ENCODE data around the gene CREBL2.
A peak's percentile ranks its signal among the peaks of the same experiment; 100 is the strongest.

CREBL2 gene

DNA sequence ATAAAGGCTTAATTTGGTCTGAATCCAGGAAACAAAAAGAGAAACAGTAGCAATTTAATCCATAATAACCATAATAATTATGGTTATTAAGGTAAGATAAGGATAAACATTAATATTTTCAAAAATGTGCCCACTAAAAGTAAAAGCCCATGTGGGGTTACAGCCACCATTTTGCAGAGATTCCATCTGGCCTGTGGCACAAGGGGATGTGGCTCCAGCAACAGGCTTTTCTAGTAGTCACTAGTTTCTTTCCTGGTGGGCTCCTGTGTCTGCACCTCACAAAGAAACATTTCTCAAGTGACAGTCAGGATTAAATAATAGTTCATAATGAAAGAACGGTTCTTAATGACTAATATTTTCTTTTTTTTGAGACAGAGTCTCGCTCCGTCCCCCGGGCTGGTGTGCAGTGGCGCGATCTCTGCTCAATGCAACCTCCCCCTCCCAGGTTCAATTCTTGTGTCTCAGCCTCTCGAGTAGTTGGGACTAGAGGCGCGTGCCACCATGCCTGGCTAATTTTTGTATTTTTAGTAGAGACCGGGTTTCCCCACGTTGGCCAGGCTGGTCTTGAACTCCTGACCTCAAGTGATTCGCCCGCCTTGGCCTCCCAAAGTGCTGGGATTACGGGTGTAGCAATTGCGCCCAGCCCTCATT is 52.1 kb downstream of the CREBL2 start:
- no peaks in the 10 kb centered on the region for H3K4me1 Mint-ChIP-seq (ENCODE audit: low read depth)
- no peak overlapping the region for H3K4me3 Mint-ChIP-seq
- no peaks in the 10 kb centered on the region for H3K27me3 Mint-ChIP-seq (ENCODE audit: low read depth)

DNA sequence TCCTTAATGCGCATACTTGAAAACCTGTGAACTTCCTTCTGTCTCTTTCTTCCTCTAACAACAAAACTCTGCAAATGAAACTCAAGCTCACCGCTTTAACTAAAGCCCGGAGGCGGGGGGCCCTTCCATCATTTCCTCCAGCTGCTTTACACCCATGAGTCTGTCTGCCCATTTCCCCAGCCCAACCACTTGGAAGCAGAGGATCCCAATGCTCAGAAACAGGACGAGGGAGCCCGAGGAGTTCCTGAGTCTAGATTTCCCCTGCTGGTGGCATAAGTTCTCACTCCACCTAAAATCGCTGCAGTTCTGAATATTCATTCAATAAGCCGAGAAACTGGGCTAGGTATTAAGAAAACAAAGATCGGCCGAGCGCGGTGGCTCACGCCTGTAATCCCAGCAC is 53.5 kb downstream of the CREBL2 start:
- H3K36me3 Mint-ChIP-seq (ENCODE audit: low read depth) = peaks cover 4% of the 10 kb centered on the region
- H3K27ac Mint-ChIP-seq = no peak overlapping the region
- no peaks in the 10 kb centered on the region for H3K9me3 Mint-ChIP-seq
- H3K4me3 Mint-ChIP-seq = no peak overlapping the region
- no peaks in the 10 kb centered on the region for H3K27me3 Mint-ChIP-seq (ENCODE audit: low read depth)
- H3K4me1 Mint-ChIP-seq (ENCODE audit: low read depth) = peaks cover 3% of the 10 kb centered on the region

More for the DNA sequence above, 52.1 kb downstream of the CREBL2 start:
- Mint-ChIP-seq H3K27ac (no peak overlapping the region), H3K9me3 (no peaks in the 10 kb centered on the region), H3K36me3 (ENCODE audit: low read depth) (peaks cover 4% of the 10 kb centered on the region)

DNA sequence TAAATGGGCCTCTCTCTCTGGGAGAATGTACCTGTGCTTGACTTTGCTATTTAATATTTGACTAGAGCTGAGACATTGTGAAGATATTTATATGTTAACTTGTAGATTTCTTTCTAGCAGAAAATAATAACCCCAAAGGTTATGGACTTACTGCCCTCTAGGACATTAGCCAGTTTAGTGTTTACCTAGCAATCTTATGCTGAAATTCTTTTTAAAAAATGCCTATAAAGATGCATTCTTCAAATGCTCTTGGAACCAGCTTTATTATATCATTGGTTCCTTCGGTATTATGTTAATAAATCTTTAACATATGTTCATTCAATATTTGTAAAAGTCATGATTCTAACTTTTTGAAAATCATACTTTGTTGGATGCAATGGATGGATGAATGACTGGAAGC is 56.3 kb downstream of the CREBL2 start:
- Mint-ChIP-seq H3K27me3 (ENCODE audit: low read depth) (no peaks in the 10 kb centered on the region), H3K36me3 (ENCODE audit: low read depth) (no peaks in the 10 kb centered on the region), H3K4me1 (ENCODE audit: low read depth) (peaks cover 14% of the 10 kb centered on the region), H3K4me3 (no peak overlapping the region), H3K27ac (no peak overlapping the region), H3K9me3 (no peaks in the 10 kb centered on the region)

DNA sequence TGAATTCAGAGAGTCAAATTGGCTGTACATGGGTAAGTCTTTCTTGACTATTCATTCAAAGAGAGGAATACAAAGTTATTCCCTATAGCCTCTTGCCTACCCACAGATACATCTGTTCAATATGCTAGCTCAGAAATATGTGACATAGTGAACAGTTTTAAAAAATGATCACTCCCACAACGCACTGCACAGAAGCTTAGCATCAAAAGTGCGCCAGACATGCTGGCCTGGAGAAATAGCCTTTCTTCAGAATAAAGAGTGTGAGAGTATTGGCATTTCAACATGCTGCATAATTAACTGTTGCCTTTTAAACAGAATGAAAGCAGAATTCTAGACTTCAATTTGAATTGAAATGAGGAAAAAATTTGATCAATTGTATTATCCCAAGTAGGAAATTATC is 57.3 kb downstream of the CREBL2 start:
- H3K9me3 Mint-ChIP-seq = no peaks in the 10 kb centered on the region
- H3K36me3 Mint-ChIP-seq (ENCODE audit: low read depth) = peaks cover 2% of the 10 kb centered on the region
- H3K4me1 Mint-ChIP-seq (ENCODE audit: low read depth) = peaks cover 20% of the 10 kb centered on the region
- H3K27ac Mint-ChIP-seq = no peak overlapping the region
- no peak overlapping the region for H3K4me3 Mint-ChIP-seq
- no peaks in the 10 kb centered on the region for H3K27me3 Mint-ChIP-seq (ENCODE audit: low read depth)

DNA sequence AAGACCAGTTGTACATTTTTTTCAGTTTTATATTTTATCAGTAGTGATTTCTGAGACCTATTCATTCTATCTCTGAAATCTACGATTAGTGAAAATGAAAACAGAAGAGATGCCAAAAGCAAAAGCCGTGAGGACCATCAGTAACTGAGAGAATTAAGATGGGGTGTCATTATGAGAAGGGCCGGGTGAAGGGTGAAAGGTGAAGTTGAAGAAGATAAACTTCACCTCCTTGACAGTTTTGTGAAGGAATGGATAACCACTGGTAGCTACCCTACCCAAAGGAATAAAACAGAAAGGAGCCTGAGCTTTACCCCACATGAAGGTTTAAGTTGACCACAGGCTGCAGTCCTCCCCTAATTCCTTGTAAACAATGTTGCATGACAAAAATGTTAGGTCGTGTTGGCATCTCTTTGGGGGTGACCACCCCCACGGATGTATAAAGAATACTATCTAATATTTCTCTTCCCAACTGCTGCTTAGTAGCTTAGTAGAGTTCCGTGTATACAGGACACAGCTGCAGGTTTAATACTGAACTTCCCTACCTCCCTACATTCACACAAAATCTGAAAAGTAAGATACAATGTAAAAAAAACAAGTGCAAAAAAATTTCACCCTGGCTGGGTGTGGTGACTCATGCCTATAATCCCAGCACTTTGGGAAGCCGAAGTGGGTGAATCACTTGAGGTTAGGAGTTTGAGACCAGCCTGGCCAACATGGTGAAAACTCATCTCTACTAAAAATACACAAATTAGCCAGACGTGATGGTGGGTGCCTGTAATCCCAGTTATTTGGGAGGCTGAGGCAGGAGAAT is 60.4 kb downstream of the CREBL2 start:
- no peak overlapping the region for H3K27ac Mint-ChIP-seq
- no peaks in the 10 kb centered on the region for H3K9me3 Mint-ChIP-seq
- no peak overlapping the region for H3K4me3 Mint-ChIP-seq
- H3K4me1 Mint-ChIP-seq (ENCODE audit: low read depth) = peaks cover 25% of the 10 kb centered on the region
- H3K27me3 Mint-ChIP-seq (ENCODE audit: low read depth) = no peaks in the 10 kb centered on the region
- H3K36me3 Mint-ChIP-seq (ENCODE audit: low read depth) = peaks cover 2% of the 10 kb centered on the region

DNA sequence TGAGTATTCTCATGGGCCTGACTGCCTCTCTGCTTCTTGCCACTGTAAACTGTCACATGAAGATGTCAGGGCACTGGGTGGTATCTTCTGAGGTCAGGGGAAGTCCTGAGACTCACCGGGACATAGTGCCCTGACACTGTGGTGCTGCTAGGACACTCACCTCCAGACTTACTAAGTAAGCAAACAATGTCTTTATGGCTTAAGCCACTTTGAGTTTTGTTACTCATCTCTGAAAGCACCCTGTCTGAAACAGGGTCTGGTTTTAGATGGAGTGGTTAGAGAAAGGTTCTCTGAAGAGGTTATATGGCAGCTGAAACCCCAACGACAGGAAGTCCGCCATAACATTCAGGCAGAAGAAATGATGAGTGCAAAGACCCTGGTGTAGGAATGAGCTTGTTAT is 61.6 kb downstream of the CREBL2 start:
- H3K27me3 Mint-ChIP-seq (ENCODE audit: low read depth) = no peaks in the 10 kb centered on the region
- peaks cover 2% of the 10 kb centered on the region for H3K36me3 Mint-ChIP-seq (ENCODE audit: low read depth)
- H3K9me3 Mint-ChIP-seq = no peaks in the 10 kb centered on the region
- H3K4me3 Mint-ChIP-seq = no peak overlapping the region
- peak overlapping the region; percentile 50 for H3K27ac Mint-ChIP-seq
- peaks cover 25% of the 10 kb centered on the region for H3K4me1 Mint-ChIP-seq (ENCODE audit: low read depth)

DNA sequence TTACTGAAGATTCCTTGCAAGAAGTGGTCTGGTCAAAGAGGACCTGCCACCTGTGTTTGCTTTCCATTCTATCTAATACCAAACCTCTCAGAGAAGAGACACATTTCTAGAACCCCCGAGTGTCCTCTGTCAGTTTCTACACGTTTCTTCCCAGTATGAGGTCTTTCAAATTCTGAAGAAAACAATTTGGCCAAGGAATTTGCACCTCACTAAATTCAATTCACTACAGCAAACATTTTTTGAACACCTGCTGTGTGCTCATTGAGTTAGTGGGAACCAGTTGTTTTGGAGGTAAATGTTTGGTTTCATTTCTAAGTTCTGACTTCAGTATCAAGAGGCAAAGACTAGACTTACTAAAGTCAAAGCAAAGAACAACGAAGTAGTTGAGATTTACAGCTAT is 64.9 kb downstream of the CREBL2 start:
- Mint-ChIP-seq H3K27ac (no peak overlapping the region), H3K4me1 (ENCODE audit: low read depth) (peaks cover 21% of the 10 kb centered on the region)

DNA sequence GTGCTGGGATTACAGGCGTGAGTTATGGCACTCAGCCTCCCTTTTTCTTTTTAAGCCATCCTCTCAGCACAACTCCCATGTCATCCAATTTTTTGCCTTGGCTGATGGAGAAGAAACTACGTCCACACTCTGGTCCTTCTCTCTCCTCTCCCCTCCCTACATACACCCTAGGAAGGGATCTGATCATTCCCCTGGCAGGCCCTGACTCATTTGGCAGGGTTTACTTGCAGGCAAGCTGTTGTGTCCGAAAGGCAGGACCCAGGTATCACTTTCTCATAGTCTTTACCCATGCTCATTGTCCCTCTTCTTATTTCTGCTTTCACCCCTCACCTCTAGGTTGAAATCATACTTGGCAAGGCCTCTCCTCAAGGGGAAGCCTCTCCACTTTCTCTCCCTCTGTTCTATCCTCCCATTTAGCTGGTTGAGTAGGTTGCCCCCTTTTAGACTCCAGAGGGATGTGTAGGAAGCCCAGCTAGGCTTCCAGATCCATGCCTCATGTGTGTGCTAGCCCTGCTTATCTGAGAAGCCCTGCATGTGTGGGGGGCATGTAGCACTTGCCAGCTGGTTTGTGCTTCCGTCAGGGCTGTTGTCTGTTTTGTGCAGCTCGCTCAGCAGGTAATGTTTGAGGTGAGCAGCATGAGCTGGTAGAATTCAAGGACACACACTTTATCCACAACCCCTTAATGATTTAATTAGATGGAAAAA is 69.5 kb downstream of the CREBL2 start:
- no peaks in the 10 kb centered on the region for H3K9me3 Mint-ChIP-seq
- no peaks in the 10 kb centered on the region for H3K27me3 Mint-ChIP-seq (ENCODE audit: low read depth)
- H3K4me1 Mint-ChIP-seq (ENCODE audit: low read depth) = peaks cover 3% of the 10 kb centered on the region
- H3K4me3 Mint-ChIP-seq = no peak overlapping the region
- H3K27ac Mint-ChIP-seq = no peak overlapping the region
- H3K36me3 Mint-ChIP-seq (ENCODE audit: low read depth) = peaks cover 7% of the 10 kb centered on the region

More for the DNA sequence above, 64.9 kb downstream of the CREBL2 start:
- Mint-ChIP-seq H3K36me3 (ENCODE audit: low read depth) (peaks cover 2% of the 10 kb centered on the region), H3K9me3 (no peaks in the 10 kb centered on the region), H3K4me3 (no peak overlapping the region), H3K27me3 (ENCODE audit: low read depth) (no peaks in the 10 kb centered on the region)

DNA sequence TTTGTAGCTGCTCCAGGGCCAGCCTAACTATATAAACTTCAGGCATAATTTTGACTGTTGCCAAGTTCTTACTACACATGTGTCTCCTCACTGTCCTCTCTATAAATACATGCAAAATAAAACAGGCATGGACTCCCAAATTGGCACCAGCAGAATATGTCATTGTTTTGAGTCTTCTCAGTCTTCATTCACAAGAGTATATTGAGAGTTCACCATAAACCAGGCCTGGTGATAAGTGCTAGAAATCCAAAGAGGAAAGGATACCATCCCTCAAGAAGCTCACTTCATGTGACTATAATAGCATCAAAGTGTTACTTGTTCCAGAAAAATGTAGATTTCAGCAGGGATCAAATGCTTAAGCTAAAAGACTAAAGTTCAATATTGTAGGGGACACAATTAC is 70.6 kb downstream of the CREBL2 start:
- Mint-ChIP-seq H3K9me3 (no peaks in the 10 kb centered on the region), H3K36me3 (ENCODE audit: low read depth) (peaks cover 8% of the 10 kb centered on the region), H3K27ac (no peak overlapping the region), H3K27me3 (ENCODE audit: low read depth) (no peaks in the 10 kb centered on the region), H3K4me1 (ENCODE audit: low read depth) (no peaks in the 10 kb centered on the region), H3K4me3 (no peak overlapping the region)

DNA sequence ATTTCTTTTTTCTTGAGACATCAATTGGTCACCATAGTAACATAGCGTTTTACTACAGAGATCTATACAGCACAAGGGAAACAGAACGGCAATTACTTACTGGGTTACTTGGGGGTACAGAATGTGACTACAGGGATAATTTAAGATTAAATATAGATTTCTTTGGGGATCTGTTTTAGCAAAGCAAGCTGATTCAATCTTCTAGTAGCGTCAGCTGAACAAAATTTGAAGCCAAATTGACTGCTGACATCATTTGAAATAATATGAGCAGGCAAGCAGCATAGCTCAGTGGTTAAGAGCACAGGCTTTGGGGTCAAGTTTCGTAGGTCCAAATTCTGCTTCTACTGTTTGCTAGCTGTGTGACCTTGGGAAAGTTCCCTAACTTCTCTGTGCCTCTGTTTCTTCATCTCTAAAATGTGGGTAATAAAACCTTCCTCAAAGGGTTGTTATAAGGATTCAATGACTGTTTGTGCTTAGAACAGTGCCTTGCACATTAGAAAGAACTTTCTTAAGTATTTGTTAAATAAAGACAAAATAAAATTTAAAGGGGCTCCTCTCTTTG is 71.5 kb downstream of the CREBL2 start:
- no peaks in the 10 kb centered on the region for H3K4me1 Mint-ChIP-seq (ENCODE audit: low read depth)
- H3K4me3 Mint-ChIP-seq = no peak overlapping the region
- H3K36me3 Mint-ChIP-seq (ENCODE audit: low read depth) = peaks cover 12% of the 10 kb centered on the region
- no peak overlapping the region for H3K27ac Mint-ChIP-seq
- H3K27me3 Mint-ChIP-seq (ENCODE audit: low read depth) = no peaks in the 10 kb centered on the region
- no peaks in the 10 kb centered on the region for H3K9me3 Mint-ChIP-seq

DNA sequence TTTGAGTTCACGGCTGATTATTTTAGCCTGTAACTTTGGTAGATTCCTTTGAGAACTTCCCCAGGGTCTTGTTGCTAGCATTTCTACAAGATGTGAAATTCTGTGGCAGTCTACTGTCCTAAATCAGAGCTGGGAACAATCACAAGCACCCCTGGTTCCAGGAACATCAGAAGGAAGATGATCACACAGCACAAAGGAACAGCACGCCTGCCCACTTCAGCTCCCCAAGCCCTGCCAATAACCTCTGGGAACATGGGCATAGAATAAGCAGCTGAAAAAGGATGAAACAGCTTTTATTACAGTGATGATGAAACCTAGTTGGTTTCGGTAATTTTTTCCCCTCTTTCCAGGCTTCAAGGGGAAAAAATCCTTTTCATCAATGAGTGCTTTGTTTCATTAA is 72.0 kb downstream of the CREBL2 start:
- H3K27me3 Mint-ChIP-seq (ENCODE audit: low read depth) = no peaks in the 10 kb centered on the region
- peaks cover 15% of the 10 kb centered on the region for H3K36me3 Mint-ChIP-seq (ENCODE audit: low read depth)
- H3K4me3 Mint-ChIP-seq = no peak overlapping the region
- no peaks in the 10 kb centered on the region for H3K4me1 Mint-ChIP-seq (ENCODE audit: low read depth)
- H3K9me3 Mint-ChIP-seq = no peaks in the 10 kb centered on the region
- no peak overlapping the region for H3K27ac Mint-ChIP-seq

DNA sequence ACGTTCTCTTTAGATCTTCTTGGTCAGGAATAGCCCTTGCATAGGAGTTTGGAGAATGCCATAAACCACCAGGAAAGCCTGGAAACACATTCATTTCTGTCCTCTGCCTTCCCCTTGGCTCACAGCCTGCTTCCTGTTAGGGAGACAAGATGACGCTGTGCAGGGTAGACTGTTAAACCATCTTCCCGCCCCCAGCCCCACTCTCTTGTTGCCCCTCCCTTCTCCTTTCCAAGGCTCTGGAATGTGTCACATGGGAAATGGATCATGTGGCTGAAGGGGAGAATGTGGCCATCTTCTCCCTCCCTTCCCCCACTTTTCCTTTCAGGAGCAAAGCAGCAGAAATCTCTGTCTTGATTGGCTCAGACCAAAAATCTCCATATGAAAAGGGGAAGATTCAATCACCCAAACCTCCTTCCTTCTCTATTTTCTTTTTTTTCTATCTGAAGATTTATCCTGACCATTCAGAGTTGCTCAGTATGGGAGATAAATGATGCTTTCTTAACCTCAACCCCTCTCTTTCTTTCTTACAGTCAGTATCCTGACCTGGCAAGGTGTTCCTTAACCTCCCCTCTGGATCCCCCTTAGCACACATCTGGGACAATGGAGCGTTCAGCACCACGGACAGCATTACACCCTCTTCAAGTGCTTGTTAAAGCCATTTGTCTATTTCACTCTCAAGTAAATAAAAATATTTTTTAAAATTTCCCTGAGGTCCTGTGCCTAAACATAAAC is 72.9 kb downstream of the CREBL2 start:
- Mint-ChIP-seq H3K4me3 (no peak overlapping the region), H3K9me3 (no peaks in the 10 kb centered on the region)

DNA sequence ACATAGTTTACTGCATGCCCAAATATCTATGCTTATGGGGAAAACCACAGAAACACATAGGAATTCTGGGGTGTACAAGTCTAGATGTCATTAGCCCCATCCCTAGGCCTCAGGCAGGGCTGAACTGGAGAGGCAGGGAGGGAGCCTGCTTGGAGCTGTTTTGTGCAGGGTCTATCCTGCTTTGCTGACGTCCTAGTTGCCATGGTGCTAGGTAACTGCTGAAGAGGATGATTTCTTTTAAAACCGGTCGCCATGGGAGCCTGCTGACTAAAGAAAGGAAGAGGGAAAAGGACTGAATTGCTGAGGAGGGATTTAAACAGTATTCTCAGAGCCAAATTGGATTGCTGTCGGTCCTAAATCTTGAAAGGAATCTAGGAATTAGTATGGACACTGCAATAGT is 73.6 kb downstream of the CREBL2 start:
- no peak overlapping the region for H3K4me3 Mint-ChIP-seq
- H3K27ac Mint-ChIP-seq = no peak overlapping the region
- H3K4me1 Mint-ChIP-seq (ENCODE audit: low read depth) = peaks cover 3% of the 10 kb centered on the region
- no peaks in the 10 kb centered on the region for H3K9me3 Mint-ChIP-seq
- peaks cover 18% of the 10 kb centered on the region for H3K36me3 Mint-ChIP-seq (ENCODE audit: low read depth)
- no peaks in the 10 kb centered on the region for H3K27me3 Mint-ChIP-seq (ENCODE audit: low read depth)

More for the DNA sequence above, 72.9 kb downstream of the CREBL2 start:
- Mint-ChIP-seq H3K4me1 (ENCODE audit: low read depth) (no peaks in the 10 kb centered on the region), H3K27me3 (ENCODE audit: low read depth) (no peaks in the 10 kb centered on the region), H3K27ac (no peak overlapping the region), H3K36me3 (ENCODE audit: low read depth) (peaks cover 18% of the 10 kb centered on the region)

DNA sequence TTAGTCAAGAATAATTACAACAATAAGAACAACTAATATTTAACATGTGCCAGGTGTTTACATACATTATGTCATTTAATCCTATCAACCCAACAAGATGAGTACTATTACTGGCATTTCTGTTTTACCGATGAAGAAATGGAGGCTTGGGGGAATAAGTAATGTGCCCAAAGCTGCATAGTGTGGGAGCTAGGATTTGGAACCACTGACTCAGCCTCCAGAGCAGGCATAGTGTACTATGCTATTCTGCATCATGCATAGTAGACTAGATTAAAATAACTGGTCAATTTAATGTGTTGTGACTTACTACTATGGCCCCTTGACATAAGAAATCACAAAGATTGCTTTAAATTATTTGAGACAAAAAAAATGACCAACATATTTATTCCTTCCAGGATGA is 74.8 kb downstream of the CREBL2 start:
- H3K4me3 Mint-ChIP-seq = no peak overlapping the region
- H3K9me3 Mint-ChIP-seq = no peaks in the 10 kb centered on the region

More for the DNA sequence above, 74.8 kb downstream of the CREBL2 start:
- H3K4me1 Mint-ChIP-seq (ENCODE audit: low read depth) = peaks cover 5% of the 10 kb centered on the region
- peaks cover 21% of the 10 kb centered on the region for H3K36me3 Mint-ChIP-seq (ENCODE audit: low read depth)
- H3K27ac Mint-ChIP-seq = no peak overlapping the region
- H3K27me3 Mint-ChIP-seq (ENCODE audit: low read depth) = no peaks in the 10 kb centered on the region

All from T-helper 1 cell treated with Interleukin-12 subunit alpha and Interleukin-12 subunit beta and Interleukin-4 antibody, amounts not matched to agents 30 μg/mL and 1 μg/mL, for 36 hours (primary cell).